GM23338 (cell line): ENCODE measurements around the gene KCTD15.

ENCODE experiments used
- CREB1 ChIP-seq: fragments of 250-450 bp; sonication (Bioruptor Pico); IDR thresholded peaks from 2 replicates; pipeline ENCODE4 v1.5.0; 2020; ENCODE audit warnings: low read depth, mild to moderate bottlenecking, moderate library complexity
- CTCF ChIP-seq, 2 experiments: fragments of 200-600 bp in 1 of 2; sonication (generic) in 1 of 2; conservative IDR thresholded peaks; 2 replicates each; pipeline versions ENCODE4 v1.5.1 to v1.6.1; 2016 to 2017; ENCODE audit warnings: antibody characterized with exemption in 2 of 2, low read depth in 2 of 2, mild to moderate bottlenecking in 2 of 2, moderate library complexity in 1 of 2
- ETS1 ChIP-seq: IDR thresholded peaks from 2 replicates; pipeline ENCODE4 v1.6.1; 2016; ENCODE audit warnings: antibody characterized with exemption
- EZH2 ChIP-seq: fragments of 200-600 bp; sonication (generic); IDR thresholded peaks from one replicate; pipeline ENCODE4 v1.8.0; 2017; ENCODE audit warnings: antibody characterized with exemption, mild to moderate bottlenecking, low read depth; ENCODE audit not compliant: unreplicated experiment
- EZH2phosphoT487 ChIP-seq: fragments of 200-600 bp; sonication (generic); IDR thresholded peaks from one replicate; pipeline ENCODE4 v1.8.1; 2018; ENCODE audit warnings: antibody characterized with exemption; ENCODE audit not compliant: unreplicated experiment
- JUNB ChIP-seq: IDR thresholded peaks from one replicate; pipeline ENCODE4 v1.6.1; 2016; ENCODE audit warnings: antibody characterized with exemption; ENCODE audit not compliant: unreplicated experiment
- NANOG ChIP-seq: IDR thresholded peaks from 2 replicates; pipeline ENCODE4 v1.6.1; 2016; ENCODE audit warnings: antibody characterized with exemption, borderline replicate concordance
- POLR2AphosphoS5 ChIP-seq: IDR thresholded peaks from 2 replicates; pipeline ENCODE4 v1.6.1; 2016; ENCODE audit warnings: antibody characterized with exemption, low read depth
- REST ChIP-seq: IDR thresholded peaks from one replicate; pipeline ENCODE4 v1.6.1; 2018; ENCODE audit warnings: antibody characterized with exemption; ENCODE audit not compliant: unreplicated experiment
- STAT1 ChIP-seq: IDR thresholded peaks from one replicate; pipeline ENCODE4 v1.6.1; 2016; ENCODE audit warnings: antibody characterized with exemption; ENCODE audit not compliant: unreplicated experiment
- ZNF114 ChIP-seq: fragments of 250-450 bp; sonication (Bioruptor Pico); IDR thresholded peaks from 2 replicates; pipeline ENCODE4 v1.5.0; 2020; ENCODE audit warnings: mild to moderate bottlenecking, moderate library complexity
- ZNF331 ChIP-seq: fragments of 250-450 bp; sonication (Bioruptor Pico); IDR thresholded peaks from 2 replicates; pipeline ENCODE4 v1.5.0; 2020; ENCODE audit warnings: low read depth, mild to moderate bottlenecking, moderate library complexity
- ZNF462 ChIP-seq: fragments of 250-450 bp; sonication (Bioruptor Pico); IDR thresholded peaks from 2 replicates; pipeline ENCODE4 v1.5.0; 2020; ENCODE audit warnings: mild to moderate bottlenecking, moderate library complexity

- TF ChIP-seq CTCF (conservative IDR thresholded peaks at IDR 0.05; ENCODE audit: low read depth in 2 of 2) (no peak), REST (no peak), EZH2 (no peak), POLR2AphosphoS5 (no peak), CREB1 (no peak), ZNF114 (no peak), JUNB (no peak), STAT1 (no peak), ETS1 (no peak), ZNF331 (CRISPR knock-in tag) (no peak), NANOG (no peak), EZH2phosphoT487 (no peak), ZNF462 (CRISPR knock-in tag) (no peak)
Measured at GRCh38 chr19:33781415-33781935, 15.2 kb upstream of the KCTD15 start.
